HEK293 (cell line): ENCODE data around the gene L3HYPDH.

Source experiments
- CTCF ChIA-PET: fragments of 350-600 bp; formaldehyde crosslinking; extraction: SDS; loops from one replicate; lab custom pipeline; 2021; ENCODE audit warnings: antibody characterized with exemption; lab: Yijun Ruan, JAX
- POLR2A ChIA-PET: fragments of 300-600 bp; formaldehyde crosslinking; extraction: SDS; loops from one replicate; lab custom pipeline; 2020; ENCODE audit warnings: antibody characterized with exemption, inconsistent platforms; lab: Yijun Ruan, JAX
- H3K27ac ChIP-seq: fragments of 200-500 bp; sonication (Bioruptor generic); 2 replicates; pipeline ENCODE4 v1.5.1; 2014; ENCODE audit warnings: low read depth, low read length, control low read depth, inconsistent platforms; ENCODE audit errors: extremely low read depth
- H3K36me3 ChIP-seq, 2 experiments: fragments of 200-500 bp in 1 of 2; sonication (Bioruptor generic) in 1 of 2; 1 replicate in 1 of 2; 2 replicates in 1 of 2; pipeline ENCODE4 v1.5.1; 2014 to 2017; ENCODE audit warnings: inconsistent platforms in 2 of 2, low read length in 2 of 2; ENCODE audit not compliant: control insufficient read depth in 2 of 2, insufficient read depth in 1 of 2
- H3K4me1 ChIP-seq: fragments of 200-500 bp; sonication (Bioruptor generic); 2 replicates; pipeline ENCODE4 v1.5.1; 2014; ENCODE audit warnings: mild to moderate bottlenecking, low read length, inconsistent platforms; ENCODE audit not compliant: control insufficient read depth, insufficient read depth
- H3K4me3 ChIP-seq: 2 replicates; pipeline ENCODE4 v1.5.1; 2011; ENCODE audit warnings: low read depth, mild to moderate bottlenecking, control low read depth, low read length, moderate library complexity
- H3K9me3 ChIP-seq: fragments of 200-500 bp; sonication (Bioruptor generic); 2 replicates; pipeline ENCODE4 v1.5.1; 2014; ENCODE audit warnings: low read depth, low read length, inconsistent platforms; ENCODE audit not compliant: control insufficient read depth, insufficient read depth
- BCL11A ChIP-seq: fragments of 450-650 bp; formaldehyde crosslinking; IDR thresholded peaks from 2 replicates; pipeline ENCODE4 v1.5.1; 2016; ENCODE audit warnings: low read depth, missing biosample characterization, missing genetic modification characterization
- GLI4 ChIP-seq: fragments of 450-650 bp; formaldehyde crosslinking; IDR thresholded peaks from 2 replicates; pipeline ENCODE4 v1.5.1; 2016; ENCODE audit warnings: missing biosample characterization, missing genetic modification characterization
- KLF7 ChIP-seq: fragments of 450-650 bp; formaldehyde crosslinking; IDR thresholded peaks from 2 replicates; pipeline ENCODE4 v1.5.1; 2016; ENCODE audit warnings: missing biosample characterization, missing genetic modification characterization, borderline replicate concordance
- PRDM2 ChIP-seq: fragments of 450-650 bp; formaldehyde crosslinking; IDR thresholded peaks from 2 replicates; pipeline ENCODE4 v1.5.1; 2016; ENCODE audit warnings: missing biosample characterization, missing genetic modification characterization, borderline replicate concordance
- PRDM6 ChIP-seq: fragments of 450-650 bp; formaldehyde crosslinking; IDR thresholded peaks from 2 replicates; pipeline ENCODE4 v1.5.1; 2017; ENCODE audit warnings: missing biosample characterization, missing genetic modification characterization
- REST ChIP-seq: fragments of 450-650 bp; formaldehyde crosslinking; IDR thresholded peaks from 2 replicates; pipeline ENCODE4 v1.5.1; 2016; ENCODE audit warnings: missing biosample characterization, missing genetic modification characterization
- SCRT2 ChIP-seq: fragments of 450-650 bp; formaldehyde crosslinking; IDR thresholded peaks from 2 replicates; pipeline ENCODE4 v1.5.1; 2016; ENCODE audit warnings: missing biosample characterization, missing genetic modification characterization
- TCF7L2 ChIP-seq: IDR thresholded peaks from 2 replicates; pipeline ENCODE4 v1.6.1; 2011; ENCODE audit warnings: low read depth, mild to moderate bottlenecking, inconsistent platforms, low read length, moderate library complexity, borderline replicate concordance
- ZBTB17 ChIP-seq: fragments of 450-650 bp; formaldehyde crosslinking; IDR thresholded peaks from 2 replicates; pipeline ENCODE4 v1.5.1; 2016; ENCODE audit warnings: missing biosample characterization, missing genetic modification characterization
- ZIC2 ChIP-seq: fragments of 450-650 bp; formaldehyde crosslinking; IDR thresholded peaks from 2 replicates; pipeline ENCODE4 v1.5.1; 2016; ENCODE audit warnings: missing biosample characterization, missing genetic modification characterization
- ZNF157 ChIP-seq: fragments of 450-650 bp; formaldehyde crosslinking; IDR thresholded peaks from 2 replicates; pipeline ENCODE4 v1.5.1; 2016; ENCODE audit warnings: missing biosample characterization, missing genetic modification characterization
- ZNF174 ChIP-seq: fragments of 450-650 bp; formaldehyde crosslinking; IDR thresholded peaks from 2 replicates; pipeline ENCODE4 v1.5.0; 2017; ENCODE audit warnings: missing biosample characterization, mild to moderate bottlenecking, missing genetic modification characterization
- ZNF175 ChIP-seq: fragments of 450-650 bp; formaldehyde crosslinking; IDR thresholded peaks from 2 replicates; pipeline ENCODE4 v1.5.1; 2016; ENCODE audit warnings: missing biosample characterization, missing genetic modification characterization
- ZNF223 ChIP-seq: fragments of 450-650 bp; formaldehyde crosslinking; IDR thresholded peaks from 2 replicates; pipeline ENCODE4 v1.5.1; 2016; ENCODE audit warnings: missing biosample characterization, missing genetic modification characterization
- ZNF280C ChIP-seq: fragments of 450-650 bp; formaldehyde crosslinking; IDR thresholded peaks from 2 replicates; pipeline ENCODE4 v1.5.1; 2016; ENCODE audit warnings: missing biosample characterization, missing genetic modification characterization
- ZNF341 ChIP-seq: fragments of 450-650 bp; formaldehyde crosslinking; IDR thresholded peaks from 2 replicates; pipeline ENCODE4; 2016; ENCODE audit warnings: low read depth, missing biosample characterization, missing genetic modification characterization
- ZNF37A ChIP-seq: fragments of 450-650 bp; IDR thresholded peaks from 2 replicates; pipeline ENCODE4 v1.5.1; 2018; ENCODE audit warnings: missing biosample characterization, missing genetic modification characterization
- ZNF404 ChIP-seq: fragments of 450-650 bp; formaldehyde crosslinking; IDR thresholded peaks from 2 replicates; pipeline ENCODE4 v1.5.1; 2017; ENCODE audit warnings: missing biosample characterization, missing genetic modification characterization
- ZNF501 ChIP-seq: fragments of 450-650 bp; formaldehyde crosslinking; IDR thresholded peaks from 2 replicates; pipeline ENCODE4 v1.5.1; 2016; ENCODE audit warnings: missing biosample characterization, missing genetic modification characterization
- ZNF600 ChIP-seq: fragments of 450-650 bp; formaldehyde crosslinking; IDR thresholded peaks from 2 replicates; pipeline ENCODE4 v1.5.1; 2016; ENCODE audit warnings: missing biosample characterization, missing genetic modification characterization
- ZNF654 ChIP-seq: fragments of 450-650 bp; formaldehyde crosslinking; IDR thresholded peaks from 2 replicates; pipeline ENCODE4 v1.5.1; 2016; ENCODE audit warnings: low read depth, missing biosample characterization, missing genetic modification characterization

The L3HYPDH gene

GRCh38 chr14:59500732-59501131 lies 16.5 kb upstream of the L3HYPDH start:
- Histone ChIP-seq H3K4me1 (no peaks in the 10 kb centered on the region), H3K9me3 (no peaks in the 10 kb centered on the region)
- TF ChIP-seq ZNF157 (tag by site-specific recombination) (no peak), PRDM6 (tag by site-specific recombination) (0 out of 2 replicates have a peak, but pooled peaks have one; percentile 23)
- TF ChIP-seq, all 188 proteins: peak for 1
- Histone ChIP-seq H3K4me3 (no peak overlapping the region), H3K36me3 (peaks cover 27 to 43% of the 10 kb centered on the region in 2 experiments), H3K27ac (no peak overlapping the region)
- ChIA-PET POLR2A (no interaction called here), CTCF (interaction anchor here (0.5 to 2.4 kb wide), 4 partner anchors 10 to 396 kb away, joined by 3 to 11 read pairs (median 4); partner anchors contain the start of gene CCDC175)

- ChIA-PET CTCF (interaction anchor here (0.6 kb wide), 1 partner anchor 84 kb away, joined by 6 read pairs; no protein-coding TSS in a partner anchor), POLR2A (no interaction called here)
- H3K9me3 ChIP-seq = no peaks in the 10 kb centered on the region
- TF ChIP-seq TCF7L2 = no peak
- no peak for TF ChIP-seq ZNF404
- TF ChIP-seq BCL11A (tag by site-specific recombination) = no peak
- no peak for TF ChIP-seq ZNF175
- TF ChIP-seq ZBTB17 (tag by site-specific recombination) = no peak
- no peak for TF ChIP-seq ZNF501 (tag by site-specific recombination)
- no peak for TF ChIP-seq ZIC2 (tag by site-specific recombination)
- TF ChIP-seq ZNF600 (tag by site-specific recombination) = no peak
- no peak for TF ChIP-seq ZNF37A (tag by site-specific recombination)
- TF ChIP-seq PRDM2 (tag by site-specific recombination) = no peak
- no peak for TF ChIP-seq SCRT2 (tag by site-specific recombination)
- no peak for TF ChIP-seq REST (tag by site-specific recombination)
- TF ChIP-seq GLI4 (tag by site-specific recombination) = no peak
- no peak for TF ChIP-seq ZNF174 (tag by site-specific recombination)
- no peak for TF ChIP-seq ZNF654
- no peak for TF ChIP-seq ZNF280C (tag by site-specific recombination)
- no peak for TF ChIP-seq ZNF341
- no peak for TF ChIP-seq KLF7 (tag by site-specific recombination)
- no peak for TF ChIP-seq ZNF223 (tag by site-specific recombination)
- peaks cover 69 to 76% of the 10 kb centered on the region in 2 experiments for H3K36me3 ChIP-seq
- no peak overlapping the region for H3K27ac ChIP-seq
- no peaks in the 10 kb centered on the region for H3K4me1 ChIP-seq
- no peak overlapping the region for H3K4me3 ChIP-seq
These were observed 8.2 kb upstream of the L3HYPDH start for GRCh38 chr14:59492384-59492783.
